Body of pancreas (tissue), 4 donors: ENCODE measurements around the gene BAG5.

Experiments used
- POLR2A ChIP-seq, 3 donors: fragments of 450-650 bp; IDR thresholded peaks; one replicate each; pipeline ENCODE4 v1.6.1; 2016; ENCODE audit warnings: antibody characterized with exemption in 3 of 3, mild to moderate bottlenecking in 2 of 3
- TF ChIP-seq, protein P1 (sequence below), 7 experiments: fragments of 450-650 bp in 4 of 7; fragments of 200-600 bp in 3 of 7; sonication (generic) in 3 of 7; IDR thresholded peaks; one replicate each; pipeline ENCODE4 v1.5.1; 2016 to 2019; ENCODE audit warnings: antibody characterized with exemption in 7 of 7

DNA sequence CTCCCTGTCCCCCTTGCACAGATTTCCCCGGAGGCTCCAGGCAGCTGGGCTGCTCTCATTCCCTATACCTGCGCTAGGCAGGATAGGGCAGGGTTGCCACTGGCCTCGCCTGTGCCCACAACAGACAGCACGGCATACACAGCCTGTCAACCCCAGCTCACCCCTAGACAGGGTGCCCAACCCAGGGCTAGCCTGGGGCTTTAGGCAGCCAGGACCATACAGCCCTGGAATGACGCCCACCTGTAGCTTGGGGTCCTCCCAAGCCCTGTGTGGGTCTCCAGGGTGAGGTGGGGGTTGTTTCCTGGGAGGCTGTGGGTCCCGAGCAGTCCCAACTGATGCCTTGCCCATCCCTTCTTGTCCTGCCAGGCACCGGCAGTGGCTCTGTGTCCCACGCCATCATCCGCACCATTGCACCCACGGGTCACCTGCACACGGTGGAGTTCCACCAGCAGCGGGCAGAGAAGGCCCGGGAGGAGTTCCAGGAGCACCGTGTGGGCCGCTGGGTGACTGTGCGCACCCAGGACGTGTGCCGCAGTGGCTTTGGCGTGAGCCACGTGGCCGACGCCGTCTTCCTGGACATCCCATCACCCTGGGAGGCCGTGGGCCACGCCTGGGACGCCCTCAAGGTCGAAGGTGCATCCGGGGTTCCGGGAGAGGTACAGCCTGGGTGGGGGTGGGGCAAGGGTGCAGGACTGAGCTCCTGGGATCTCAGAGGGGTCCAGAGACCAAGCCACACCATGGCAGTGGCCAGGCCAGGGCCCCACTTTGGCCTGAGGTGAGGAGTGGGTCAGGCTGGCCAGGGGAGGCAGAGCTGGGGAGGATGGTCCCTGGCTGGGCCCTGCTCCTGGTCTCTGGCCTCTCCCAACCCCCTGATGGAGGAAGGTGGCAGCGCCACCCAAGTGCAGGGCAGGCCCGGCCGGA, 30.0 kb downstream of the BAG5 start:
- TF ChIP-seq, protein P1, sequence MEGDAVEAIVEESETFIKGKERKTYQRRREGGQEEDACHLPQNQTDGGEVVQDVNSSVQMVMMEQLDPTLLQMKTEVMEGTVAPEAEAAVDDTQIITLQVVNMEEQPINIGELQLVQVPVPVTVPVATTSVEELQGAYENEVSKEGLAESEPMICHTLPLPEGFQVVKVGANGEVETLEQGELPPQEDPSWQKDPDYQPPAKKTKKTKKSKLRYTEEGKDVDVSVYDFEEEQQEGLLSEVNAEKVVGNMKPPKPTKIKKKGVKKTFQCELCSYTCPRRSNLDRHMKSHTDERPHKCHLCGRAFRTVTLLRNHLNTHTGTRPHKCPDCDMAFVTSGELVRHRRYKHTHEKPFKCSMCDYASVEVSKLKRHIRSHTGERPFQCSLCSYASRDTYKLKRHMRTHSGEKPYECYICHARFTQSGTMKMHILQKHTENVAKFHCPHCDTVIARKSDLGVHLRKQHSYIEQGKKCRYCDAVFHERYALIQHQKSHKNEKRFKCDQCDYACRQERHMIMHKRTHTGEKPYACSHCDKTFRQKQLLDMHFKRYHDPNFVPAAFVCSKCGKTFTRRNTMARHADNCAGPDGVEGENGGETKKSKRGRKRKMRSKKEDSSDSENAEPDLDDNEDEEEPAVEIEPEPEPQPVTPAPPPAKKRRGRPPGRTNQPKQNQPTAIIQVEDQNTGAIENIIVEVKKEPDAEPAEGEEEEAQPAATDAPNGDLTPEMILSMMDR (IDR thresholded peaks at IDR 0.05): no peak
- no peak for TF ChIP-seq POLR2A (IDR thresholded peaks at IDR 0.05)
